AG09309 (cell line): ENCODE results near the gene CD40LG.

Experiments
- DNase-seq: peaks from one replicate; pipeline ENCODE4 v3.0.0-alpha.2; 2010; ENCODE audit warnings: low read depth
- H3K4me3 ChIP-seq: 2 replicates; pipeline ENCODE4 v1.5.1; 2011; ENCODE audit warnings: mild to moderate bottlenecking, low read depth, low read length, moderate library complexity; ENCODE audit not compliant: control insufficient read depth
- CTCF ChIP-seq: IDR thresholded peaks from 2 replicates; pipeline ENCODE4 v1.5.1; 2011; ENCODE audit warnings: mild to moderate bottlenecking, low read depth, low read length, inconsistent platforms; ENCODE audit not compliant: insufficient read depth, control insufficient read depth; ENCODE audit errors: missing control alignments

Gene CD40LG

GRCh38 chrX:136643243-136643642 is 4.7 kb upstream of the CD40LG start:
- no peak overlapping the region for H3K4me3 ChIP-seq
- TF ChIP-seq CTCF, result no peak
- no peak for DNase-seq

DNA sequence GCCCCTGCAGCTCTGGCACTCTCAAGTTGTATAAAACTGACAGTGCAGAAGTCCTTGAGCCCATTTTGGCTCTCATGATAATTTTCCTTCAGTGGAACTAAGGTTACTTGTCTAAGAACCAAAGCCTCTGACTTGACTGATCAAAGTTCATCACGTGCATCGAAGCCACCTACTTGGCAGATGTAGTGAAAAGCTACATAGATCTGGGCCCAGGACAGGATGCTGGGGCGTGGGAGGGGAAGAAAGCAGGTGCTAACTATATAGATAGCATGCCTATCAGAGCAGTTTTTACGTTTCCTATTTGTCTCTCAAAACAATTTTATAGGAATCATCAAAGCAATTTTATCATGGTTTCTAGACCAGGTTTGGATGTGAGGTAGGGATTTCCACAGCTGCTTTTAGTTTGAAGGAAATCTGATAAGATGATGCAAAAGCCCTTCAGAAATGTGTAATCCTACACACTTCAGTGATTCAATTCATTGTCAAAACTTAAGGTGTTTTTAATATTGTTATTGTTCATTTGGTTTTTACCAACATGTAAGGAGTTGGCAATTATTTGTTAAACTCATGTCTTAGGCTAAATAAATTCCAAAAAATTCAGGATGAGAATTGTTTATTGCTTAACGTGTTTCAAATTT is 1.2 kb upstream of the CD40LG start:
- no peak for TF ChIP-seq CTCF
- no peak for DNase-seq
- no peak overlapping the region for H3K4me3 ChIP-seq

DNA sequence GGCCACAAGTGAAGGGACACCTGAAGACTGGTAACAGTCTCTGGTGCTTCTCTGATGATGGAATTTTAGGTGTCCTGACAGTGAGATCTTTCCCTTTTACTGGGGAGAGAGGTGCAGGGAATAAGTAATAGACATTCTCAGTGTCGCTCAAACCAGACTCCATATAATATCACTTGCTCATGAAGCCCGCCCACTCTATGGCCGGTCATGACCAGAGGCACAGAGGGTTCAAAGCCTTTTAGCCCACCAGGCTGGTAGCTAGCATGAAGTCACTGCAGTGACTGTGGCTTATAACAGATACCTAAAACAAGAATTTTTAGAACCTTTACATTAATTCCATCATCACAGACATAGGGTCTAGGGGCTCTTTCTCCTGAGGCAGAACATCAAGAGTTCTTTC is 2.9 kb downstream of the CD40LG start:
- no peak overlapping the region for H3K4me3 ChIP-seq
- DNase-seq, result no peak
- TF ChIP-seq CTCF, result no peak

DNA sequence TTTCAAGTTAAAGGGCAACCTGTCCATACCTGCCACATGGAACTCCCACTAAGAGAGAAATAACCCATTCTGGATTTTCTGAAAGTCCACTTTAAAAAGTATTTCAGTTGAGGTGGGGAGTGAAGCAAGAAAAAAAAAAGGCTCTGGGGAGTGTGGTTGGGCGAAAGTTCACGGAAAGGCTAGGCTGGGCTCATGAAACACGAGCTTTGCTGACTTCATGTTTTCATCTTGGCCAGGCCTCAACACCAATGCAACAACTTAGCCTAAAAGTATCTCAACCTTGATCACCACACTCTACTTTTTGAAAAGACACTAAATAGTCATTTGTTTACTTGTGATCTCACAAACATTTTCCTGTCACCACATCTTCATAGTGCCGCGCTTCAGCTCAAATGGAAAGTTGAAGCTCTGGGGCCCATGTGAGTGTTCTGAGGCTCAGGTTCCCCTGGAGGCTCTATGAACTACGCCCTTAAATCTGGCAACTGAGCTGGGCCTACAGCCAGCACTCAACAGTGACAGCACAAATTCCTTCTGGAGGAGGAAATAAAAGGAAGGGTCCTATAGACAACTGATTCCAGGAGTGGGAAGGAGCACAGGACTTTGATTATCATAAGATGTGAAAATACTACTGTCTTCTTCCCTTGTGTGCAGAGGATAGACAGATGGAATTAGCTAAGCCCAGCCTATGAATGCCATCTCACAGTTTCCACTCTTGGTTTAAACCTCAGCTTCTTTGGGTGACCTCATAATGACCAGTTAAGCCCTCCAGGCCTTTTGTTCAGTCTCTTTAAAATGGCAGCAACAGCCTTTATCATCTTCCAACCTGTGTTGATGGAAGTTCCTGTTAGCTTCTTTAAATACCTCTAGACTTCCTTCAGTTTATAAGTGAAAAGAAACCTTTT is 5.1 kb downstream of the CD40LG start:
- no peak for DNase-seq
- TF ChIP-seq CTCF, result no peak
- no peak overlapping the region for H3K4me3 ChIP-seq

DNA sequence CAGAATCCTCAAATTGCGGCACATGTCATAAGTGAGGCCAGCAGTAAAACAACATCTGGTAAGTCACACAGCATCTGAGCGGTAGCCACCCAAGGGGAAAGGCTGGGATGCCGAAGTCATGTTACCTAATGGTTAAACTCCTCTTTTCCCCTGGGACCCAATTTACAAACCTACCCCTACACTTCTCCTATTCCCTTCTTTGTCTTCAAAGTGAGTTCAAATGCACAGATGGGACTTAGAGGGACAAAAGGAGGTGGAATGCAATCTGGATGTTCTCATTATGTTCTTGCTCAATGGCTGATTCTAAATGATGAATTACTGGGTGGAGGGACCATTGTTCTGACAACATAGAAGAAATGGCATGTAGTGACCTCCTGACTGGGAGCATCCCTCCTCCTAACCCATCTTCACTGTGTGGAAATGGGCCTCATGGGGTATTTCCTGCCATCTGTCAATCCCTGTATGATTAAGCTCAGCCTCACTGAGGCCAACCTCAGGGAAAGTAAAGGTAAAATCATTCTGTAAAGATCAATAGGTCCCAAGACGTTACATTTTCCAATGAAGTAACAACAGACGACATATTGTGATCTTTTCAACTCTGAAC is 8.5 kb downstream of the CD40LG start:
- no peak for TF ChIP-seq CTCF
- no peak overlapping the region for H3K4me3 ChIP-seq
- no peak for DNase-seq

DNA sequence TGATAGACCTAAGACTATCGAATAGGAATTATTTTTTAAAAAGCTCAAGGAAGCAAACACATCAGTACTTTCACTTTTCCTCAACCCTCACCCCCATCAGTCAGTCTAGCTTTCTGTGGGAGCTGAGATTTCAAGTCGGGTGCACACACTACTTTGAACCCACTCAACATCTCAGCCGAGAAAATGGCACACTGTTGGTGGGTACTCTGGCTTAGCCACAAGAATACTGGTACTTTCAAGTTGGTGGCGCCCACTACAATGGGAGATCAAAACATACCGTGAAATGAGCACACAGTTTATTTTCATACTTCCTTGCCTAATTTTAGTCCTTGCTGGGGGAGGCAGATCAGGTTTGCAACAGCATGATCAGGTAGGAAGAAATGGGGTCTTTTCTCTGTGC is 10.2 kb downstream of the CD40LG start:
- TF ChIP-seq CTCF, result no peak
- no peak for DNase-seq
- no peak overlapping the region for H3K4me3 ChIP-seq
